Hepatocyte (in vitro differentiated cells): ENCODE results near the gene SSBP2.

ENCODE experiments used
- EZH2 ChIP-seq: fragments of 200-600 bp; sonication (generic); IDR thresholded peaks from 2 replicates; pipeline ENCODE4 v1.6.1; 2016; ENCODE audit warnings: antibody characterized with exemption, mild to moderate bottlenecking, borderline replicate concordance
- TF ChIP-seq, protein P1 (sequence below): fragments of 200-600 bp; sonication (generic); IDR thresholded peaks from 2 replicates; pipeline ENCODE4 v1.5.1; 2016; ENCODE audit warnings: antibody characterized with exemption, mild to moderate bottlenecking; ENCODE audit not compliant: poor library complexity

DNA sequence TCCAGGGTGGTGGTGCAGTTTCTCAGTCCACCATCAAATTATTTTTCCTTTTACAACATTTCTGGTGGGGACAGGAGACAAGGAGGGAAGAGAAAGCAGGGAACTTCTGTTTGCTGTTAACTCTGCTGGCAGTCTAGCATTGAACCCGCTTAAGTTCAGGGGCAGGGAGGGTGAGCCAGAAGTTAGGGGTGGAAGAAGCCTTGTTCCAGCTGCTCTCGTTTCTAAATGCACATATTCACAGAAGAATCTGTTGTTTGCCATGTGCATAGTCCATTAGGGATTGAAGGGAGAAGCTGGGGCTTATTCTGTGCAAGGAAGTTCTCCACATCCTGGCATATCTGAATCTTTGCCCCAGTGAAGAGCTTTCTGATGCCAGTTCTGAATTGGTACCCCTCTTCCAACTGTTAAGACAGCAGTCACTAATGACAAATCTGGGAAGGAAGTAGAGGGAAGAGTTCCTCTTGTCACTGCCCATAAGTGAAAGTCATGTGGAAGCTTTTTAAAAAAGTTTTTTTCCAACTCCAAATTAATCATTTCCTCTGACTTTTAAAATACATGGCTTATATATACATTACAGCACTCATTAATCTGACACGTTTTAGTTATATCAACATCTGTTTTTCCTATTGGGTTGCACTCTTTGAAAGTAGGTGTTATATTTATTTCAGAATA lies 324.4 kb downstream of the SSBP2 start:
- no peak for TF ChIP-seq EZH2
- TF ChIP-seq, protein P1, sequence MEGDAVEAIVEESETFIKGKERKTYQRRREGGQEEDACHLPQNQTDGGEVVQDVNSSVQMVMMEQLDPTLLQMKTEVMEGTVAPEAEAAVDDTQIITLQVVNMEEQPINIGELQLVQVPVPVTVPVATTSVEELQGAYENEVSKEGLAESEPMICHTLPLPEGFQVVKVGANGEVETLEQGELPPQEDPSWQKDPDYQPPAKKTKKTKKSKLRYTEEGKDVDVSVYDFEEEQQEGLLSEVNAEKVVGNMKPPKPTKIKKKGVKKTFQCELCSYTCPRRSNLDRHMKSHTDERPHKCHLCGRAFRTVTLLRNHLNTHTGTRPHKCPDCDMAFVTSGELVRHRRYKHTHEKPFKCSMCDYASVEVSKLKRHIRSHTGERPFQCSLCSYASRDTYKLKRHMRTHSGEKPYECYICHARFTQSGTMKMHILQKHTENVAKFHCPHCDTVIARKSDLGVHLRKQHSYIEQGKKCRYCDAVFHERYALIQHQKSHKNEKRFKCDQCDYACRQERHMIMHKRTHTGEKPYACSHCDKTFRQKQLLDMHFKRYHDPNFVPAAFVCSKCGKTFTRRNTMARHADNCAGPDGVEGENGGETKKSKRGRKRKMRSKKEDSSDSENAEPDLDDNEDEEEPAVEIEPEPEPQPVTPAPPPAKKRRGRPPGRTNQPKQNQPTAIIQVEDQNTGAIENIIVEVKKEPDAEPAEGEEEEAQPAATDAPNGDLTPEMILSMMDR, result no peak
